H4 (cell line): ENCODE data around the gene SNX20. TPM values are rescaled to one million over a fixed set of nuclear protein-coding genes. Genes with fewer than 3 reads are reported as not detected.
A peak's percentile ranks its signal among the peaks of the same experiment; 100 is the strongest.

ENCODE experiments used
- DNase-seq: peaks from one replicate; pipeline ENCODE4 v3.0.0-alpha.2; 2015; ENCODE audit warnings: low spot score
- total RNA-seq: library from RNA; depleted of rRNA; stranded (reverse); fragments of >200 nt; shearing (Covaris generic); gene quantifications from 2 replicates; pipeline ENCODE4 v1.2.3, GENCODE V29; 2014

The SNX20 gene
- total RNA-seq, 1 experiment from 2014 or later, result not detected

- no peak for DNase-seq
Observed at GRCh38 chr16:50705436-50706110, 24.5 kb upstream of the SNX20 start.

- DNase-seq, result no peak
Observed at GRCh38 chr16:50704245-50704644, 23.1 kb upstream of the SNX20 start.

- DNase-seq, result no peak
Observed at GRCh38 chr16:50702725-50703124, 21.6 kb upstream of the SNX20 start.

- peak; percentile 26 for DNase-seq
Observed at GRCh38 chr16:50699326-50700159, 18.4 kb upstream of the SNX20 start.

GRCh38 chr16:50697881-50698767, 17.0 kb upstream of the SNX20 start:
- DNase-seq, result peak; percentile 34

- DNase-seq, result no peak
Observed at GRCh38 chr16:50697421-50697715, 16.3 kb upstream of the SNX20 start.

GRCh38 chr16:50696575-50697420, 15.7 kb upstream of the SNX20 start:
- peak; percentile 73 for DNase-seq

GRCh38 chr16:50696126-50696525, 15.0 kb upstream of the SNX20 start:
- DNase-seq, result no peak

GRCh38 chr16:50695017-50696000, 14.2 kb upstream of the SNX20 start:
- no peak for DNase-seq

GRCh38 chr16:50694206-50694605, 13.1 kb upstream of the SNX20 start:
- DNase-seq, result no peak

GRCh38 chr16:50692999-50693781, 12.1 kb upstream of the SNX20 start, which contains the start of gene NOD2:
Gene NOD2 (plus strand): TSS chr16:50693606. CDS start chr16:50699496, 5,890 bp downstream.
- no peak for DNase-seq

GRCh38 chr16:50692644-50692998, 11.5 kb upstream of the SNX20 start:
- DNase-seq, result no peak

- no peak for DNase-seq
Observed at GRCh38 chr16:50690177-50690576, 9.1 kb upstream of the SNX20 start.

- DNase-seq, result no peak
Observed at GRCh38 chr16:50688867-50689266, 7.8 kb upstream of the SNX20 start.

- DNase-seq, result no peak
Observed at GRCh38 chr16:50688083-50688482, 7.0 kb upstream of the SNX20 start.

GRCh38 chr16:50685462-50686063, 4.5 kb upstream of the SNX20 start:
- DNase-seq, result no peak

- no peak for DNase-seq
Observed at GRCh38 chr16:50684823-50685461, 3.8 kb upstream of the SNX20 start.

- DNase-seq, result no peak
Observed at GRCh38 chr16:50683689-50684374, 2.7 kb upstream of the SNX20 start.
